SW 1271 (cell line): Measurements from ENCODE around the gene PCDHGA12.
"Not testable (repeated sequence)": the region's sequence is repeated elsewhere in the genome, so short reads cannot be mapped to it uniquely, and the experiment has no call there.

Experiments
- DNase-seq, 2 experiments: peaks; one replicate each; lab custom pipeline; 2025; lab: John Stamatoyannopoulos, UW

PCDHGA12 gene

DNA sequence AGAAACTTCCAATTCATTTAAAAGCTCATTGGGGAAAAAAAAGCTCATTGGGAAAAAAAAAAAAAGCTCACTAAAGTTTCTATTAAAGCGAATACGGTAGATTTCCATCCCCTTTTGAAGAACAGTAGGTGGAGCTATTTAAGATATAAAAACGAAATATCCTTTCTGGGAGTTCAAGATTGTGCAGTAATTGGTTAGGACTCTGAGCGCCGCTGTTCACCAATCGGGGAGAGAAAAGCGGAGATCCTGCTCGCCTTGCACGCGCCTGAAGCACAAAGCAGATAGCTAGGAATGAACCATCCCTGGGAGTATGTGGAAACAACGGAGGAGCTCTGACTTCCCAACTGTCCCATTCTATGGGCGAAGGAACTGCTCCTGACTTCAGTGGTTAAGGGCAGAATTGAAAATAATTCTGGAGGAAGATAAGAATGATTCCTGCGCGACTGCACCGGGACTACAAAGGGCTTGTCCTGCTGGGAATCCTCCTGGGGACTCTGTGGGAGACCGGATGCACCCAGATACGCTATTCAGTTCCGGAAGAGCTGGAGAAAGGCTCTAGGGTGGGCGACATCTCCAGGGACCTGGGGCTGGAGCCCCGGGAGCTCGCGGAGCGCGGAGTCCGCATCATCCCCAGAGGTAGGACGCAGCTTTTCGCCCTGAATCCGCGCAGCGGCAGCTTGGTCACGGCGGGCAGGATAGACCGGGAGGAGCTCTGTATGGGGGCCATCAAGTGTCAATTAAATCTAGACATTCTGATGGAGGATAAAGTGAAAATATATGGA is at the start of gene PCDHGA12:
Gene PCDHGA12 (plus strand): TSS at position 176 of the 782 bp plus-strand sequence. CDS start 253 bp downstream, at position 429.
- no peak for DNase-seq

DNA sequence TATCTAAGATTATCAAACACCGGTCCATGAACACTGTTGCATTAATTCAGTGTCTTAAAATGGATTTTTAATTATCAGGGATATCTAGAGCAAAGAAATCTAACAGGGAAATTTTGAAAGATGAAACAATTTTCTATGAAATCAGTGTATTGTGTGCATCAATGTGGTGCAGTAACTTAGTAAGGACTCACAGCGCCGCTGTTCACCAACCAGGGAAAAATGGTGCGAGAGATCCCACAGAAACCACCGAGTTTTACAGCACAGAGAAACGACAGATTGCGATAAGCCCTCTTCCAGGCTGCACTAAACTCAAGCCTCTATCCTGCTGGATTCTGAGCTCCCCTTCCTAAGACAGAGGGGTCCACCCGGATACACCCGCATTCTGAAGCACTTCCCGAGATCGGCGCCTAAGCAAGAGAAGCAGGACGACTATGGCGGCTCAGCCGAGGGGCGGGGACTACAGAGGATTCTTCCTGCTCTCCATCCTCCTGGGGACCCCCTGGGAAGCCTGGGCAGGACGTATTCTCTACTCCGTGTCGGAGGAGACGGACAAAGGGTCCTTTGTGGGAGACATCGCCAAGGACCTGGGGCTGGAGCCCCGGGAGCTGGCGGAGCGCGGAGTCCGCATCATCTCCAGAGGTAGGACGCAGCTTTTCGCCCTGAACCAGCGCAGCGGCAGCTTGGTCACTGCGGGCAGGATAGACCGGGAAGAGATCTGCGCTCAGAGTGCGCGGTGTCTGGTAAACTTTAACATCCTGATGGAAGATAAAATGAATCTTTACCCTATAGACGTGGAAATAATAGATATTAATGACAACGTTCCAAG is 47.6 kb upstream of the PCDHGA12 start, which contains the start of gene PCDHGA7:
Gene PCDHGA7 (plus strand): TSS at position 274 of the 826 bp plus-strand sequence. CDS start 158 bp downstream, at position 432.
- DNase-seq: no peak

GRCh38 chr5:141383345-141383744 is 47.0 kb upstream of the PCDHGA12 start:
- DNase-seq: no peak

GRCh38 chr5:141384471-141385267 is 45.6 kb upstream of the PCDHGA12 start:
- DNase-seq: no peak

DNA sequence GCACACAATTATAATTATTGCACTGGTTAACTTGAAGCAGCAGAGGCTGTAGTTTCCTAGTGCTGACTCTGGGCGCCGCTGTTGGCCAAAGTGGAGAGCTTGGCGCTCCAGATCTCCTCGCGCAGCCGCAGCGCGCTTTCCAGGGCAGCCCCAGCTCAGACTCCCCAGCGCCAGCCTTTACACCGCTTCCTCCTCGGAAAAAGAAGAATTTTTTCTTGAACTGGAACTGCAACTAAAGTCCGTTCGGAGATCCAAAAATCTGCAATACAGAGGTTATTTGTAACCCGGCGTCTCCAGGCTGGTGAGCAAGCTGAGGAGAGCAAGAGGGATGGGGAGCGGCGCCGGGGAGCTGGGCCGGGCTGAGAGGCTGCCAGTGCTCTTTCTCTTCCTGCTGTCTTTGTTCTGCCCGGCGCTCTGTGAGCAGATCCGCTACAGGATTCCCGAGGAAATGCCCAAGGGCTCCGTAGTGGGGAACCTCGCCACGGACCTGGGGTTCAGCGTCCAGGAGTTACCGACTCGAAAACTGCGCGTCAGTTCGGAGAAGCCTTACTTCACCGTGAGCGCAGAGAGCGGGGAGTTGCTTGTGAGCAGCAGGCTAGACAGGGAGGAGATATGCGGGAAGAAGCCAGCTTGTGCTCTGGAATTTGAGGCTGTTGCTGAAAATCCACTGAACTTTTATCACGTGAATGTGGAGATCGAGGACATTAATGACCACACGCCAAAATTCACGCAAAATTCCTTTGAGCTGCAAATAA is 42.6 kb upstream of the PCDHGA12 start, which contains the start of gene PCDHGB4:
Gene PCDHGB4 (plus strand): TSS at position 142 of the 755 bp plus-strand sequence. CDS start 187 bp downstream, at position 329.
- not testable (repeated sequence) for DNase-seq

DNA sequence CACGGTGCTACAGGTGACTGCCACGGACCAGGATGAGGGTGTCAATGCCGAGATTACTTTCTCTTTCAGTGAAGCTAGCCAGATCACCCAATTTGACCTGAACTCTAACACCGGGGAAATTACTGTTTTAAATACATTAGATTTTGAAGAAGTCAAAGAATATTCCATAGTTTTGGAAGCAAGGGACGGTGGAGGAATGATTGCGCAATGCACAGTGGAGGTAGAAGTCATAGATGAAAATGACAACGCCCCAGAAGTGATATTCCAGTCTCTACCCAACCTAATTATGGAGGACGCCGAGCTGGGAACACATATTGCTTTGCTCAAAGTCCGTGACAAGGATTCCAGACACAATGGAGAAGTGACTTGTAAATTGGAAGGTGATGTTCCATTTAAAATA is 41.6 kb upstream of the PCDHGA12 start:
- no peak for DNase-seq

DNA sequence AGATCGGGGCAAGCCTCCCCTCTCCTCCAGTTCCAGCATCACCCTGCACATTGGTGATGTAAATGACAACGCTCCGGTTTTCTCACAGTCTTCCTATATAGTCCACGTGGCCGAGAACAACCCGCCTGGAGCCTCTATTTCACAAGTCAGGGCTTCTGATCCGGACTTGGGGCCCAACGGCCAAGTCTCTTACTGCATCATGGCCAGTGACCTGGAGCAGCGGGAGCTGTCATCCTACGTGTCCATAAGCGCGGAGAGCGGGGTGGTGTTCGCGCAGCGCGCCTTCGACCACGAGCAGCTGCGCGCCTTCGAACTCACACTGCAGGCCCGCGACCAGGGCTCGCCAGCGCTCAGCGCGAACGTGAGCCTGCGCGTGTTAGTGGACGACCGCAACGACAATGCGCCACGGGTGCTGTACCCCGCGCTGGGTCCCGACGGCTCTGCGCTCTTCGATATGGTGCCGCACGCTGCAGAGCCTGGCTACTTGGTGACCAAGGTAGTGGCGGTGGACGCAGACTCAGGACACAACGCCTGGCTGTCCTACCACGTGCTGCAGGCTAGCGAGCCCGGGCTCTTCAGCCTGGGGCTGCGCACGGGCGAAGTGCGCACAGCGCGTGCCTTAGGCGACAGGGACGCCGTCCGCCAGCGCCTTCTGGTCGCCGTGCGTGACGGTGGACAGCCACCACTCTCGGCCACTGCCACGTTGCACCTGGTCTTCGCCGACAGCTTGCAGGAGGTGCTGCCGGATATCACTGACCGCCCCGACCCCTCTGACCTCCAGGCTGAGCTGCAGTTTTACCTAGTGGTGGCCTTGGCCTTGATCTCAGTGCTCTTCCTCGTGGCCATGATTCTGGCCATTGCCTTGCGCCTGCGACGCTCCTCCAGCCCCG is 40.9 kb upstream of the PCDHGA12 start:
- no peak for DNase-seq

GRCh38 chr5:141392429-141393198 is 37.7 kb upstream of the PCDHGA12 start, which contains the start of gene PCDHGA8:
Gene PCDHGA8, plus strand, starts transcription at chr5:141392633. Its CDS starts 181 bp downstream, at chr5:141392814.
- DNase-seq: peak in 1 of 2 experiments; percentile 52

DNA sequence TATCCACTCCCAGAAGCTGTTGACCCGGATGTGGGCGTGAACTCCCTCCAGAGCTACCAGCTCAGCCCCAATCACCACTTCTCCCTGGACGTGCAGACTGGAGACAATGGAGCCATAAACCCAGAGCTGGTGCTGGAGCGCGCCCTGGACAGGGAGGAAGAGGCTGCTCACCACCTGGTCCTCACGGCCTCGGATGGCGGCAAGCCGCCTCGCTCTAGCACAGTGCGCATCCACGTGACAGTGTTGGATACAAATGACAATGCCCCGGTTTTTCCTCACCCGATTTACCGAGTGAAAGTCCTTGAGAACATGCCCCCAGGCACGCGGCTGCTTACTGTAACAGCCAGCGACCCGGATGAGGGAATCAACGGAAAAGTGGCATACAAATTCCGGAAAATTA is 37.0 kb upstream of the PCDHGA12 start:
- DNase-seq: no peak

- not testable (repeated sequence) for DNase-seq
Observed at GRCh38 chr5:141394401-141395187, 35.7 kb upstream of the PCDHGA12 start.

GRCh38 chr5:141397756-141398551 is 32.4 kb upstream of the PCDHGA12 start, which contains the start of gene PCDHGB5:
Gene PCDHGB5, plus strand, starts transcription at chr5:141397947. Its CDS starts 181 bp downstream, at chr5:141398128.
- DNase-seq: peak in 1 of 2 experiments; percentile 48

GRCh38 chr5:141398608-141399007 is 31.7 kb upstream of the PCDHGA12 start:
- no peak for DNase-seq

GRCh38 chr5:141399555-141400258 is 30.6 kb upstream of the PCDHGA12 start:
- no peak for DNase-seq

GRCh38 chr5:141402553-141403243 is 27.6 kb upstream of the PCDHGA12 start, which contains the start of gene PCDHGA9:
Gene PCDHGA9, plus strand, starts transcription at chr5:141402778. Its CDS starts 175 bp downstream, at chr5:141402953.
- DNase-seq: no peak

DNA sequence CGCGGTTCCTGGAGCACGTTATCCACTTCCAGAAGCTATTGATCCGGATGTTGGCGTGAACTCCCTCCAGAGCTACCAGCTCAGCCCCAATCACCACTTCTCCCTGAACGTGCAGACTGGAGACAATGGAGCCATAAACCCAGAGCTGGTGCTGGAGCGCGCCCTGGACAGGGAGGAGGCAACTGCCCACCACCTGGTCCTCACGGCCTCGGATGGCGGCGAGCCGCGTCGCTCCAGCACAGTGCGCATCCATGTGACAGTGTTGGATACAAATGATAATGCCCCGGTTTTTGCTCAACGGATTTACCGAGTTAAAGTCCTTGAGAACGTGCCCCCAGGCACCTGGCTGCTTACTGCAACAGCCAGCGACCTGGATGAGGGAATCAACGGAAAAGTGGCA is 26.9 kb upstream of the PCDHGA12 start:
- DNase-seq: no peak
